K562 (cell line): ENCODE results near the gene PITPNC1. TPM values are rescaled to one million over a fixed set of nuclear protein-coding genes. Genes with fewer than 3 reads are reported as not detected.

Source experiments
- NCOR1 ChIP-seq: fragments of 450-650 bp; IDR thresholded peaks from 2 replicates; pipeline ENCODE4 v1.6.1; 2016; ENCODE audit warnings: mild to moderate bottlenecking, moderate library complexity
- NFE2L1 ChIP-seq: fragments of 450-650 bp; IDR thresholded peaks from 2 replicates; pipeline ENCODE4 v1.6.1; 2016; ENCODE audit warnings: missing genetic modification characterization, low read depth, mild to moderate bottlenecking, missing compliant biosample characterization, moderate library complexity, borderline replicate concordance
- polyA plus RNA-seq, 8 experiments: library from polyadenylated mRNA; depleted of rRNA in 4 of 8; stranded (reverse) in 5 of 8; unstranded in 3 of 8; fragments of >200 nt; fragmentation: Nextera tagmentation in 2 of 8; fragmentation: Illumina TruSeq in 1 of 8; extraction: Ambion mirVana in 2 of 8; extraction: Trizol in 1 of 8; gene quantifications; 2 replicates each; pipeline versions ENCODE4 v1.2.1 to v1.2.3, GENCODE V29; 2011 to 2014; ENCODE audit warnings: inconsistent platforms in 1 of 8, missing spikeins in 1 of 8
- total RNA-seq, 7 experiments: library from RNA; depleted of rRNA in 6 of 7; stranded (reverse); fragments of >200 nt in 6 of 7; fragmentation: Illumina TruSeq in 2 of 7; extraction: Trizol in 2 of 7; gene quantifications; 2 replicates each; pipeline versions ENCODE4 v1.2.1 to v1.2.3, GENCODE V29; 2011 to 2021; ENCODE audit warnings: low replicate concordance in 1 of 7
- TF ChIP-seq, protein P1 (sequence below): fragments of 250-450 bp; sonication (Bioruptor Pico); IDR thresholded peaks from 2 replicates; pipeline ENCODE4 v1.5.0; 2021; ENCODE audit warnings: mild to moderate bottlenecking, moderate library complexity
- TF ChIP-seq, protein P2 (sequence below): fragments of 250-450 bp; sonication (Bioruptor Pico); IDR thresholded peaks from 2 replicates; pipeline ENCODE4 v1.4.0; 2020

The PITPNC1 gene
- total and polyA plus RNA-seq, 9 of the 15 experiments (the other 6 are each of a cell fraction or from before 2014, with no cell fraction given), result 0.11 to 1.1 (median 0.65) TPM

DNA sequence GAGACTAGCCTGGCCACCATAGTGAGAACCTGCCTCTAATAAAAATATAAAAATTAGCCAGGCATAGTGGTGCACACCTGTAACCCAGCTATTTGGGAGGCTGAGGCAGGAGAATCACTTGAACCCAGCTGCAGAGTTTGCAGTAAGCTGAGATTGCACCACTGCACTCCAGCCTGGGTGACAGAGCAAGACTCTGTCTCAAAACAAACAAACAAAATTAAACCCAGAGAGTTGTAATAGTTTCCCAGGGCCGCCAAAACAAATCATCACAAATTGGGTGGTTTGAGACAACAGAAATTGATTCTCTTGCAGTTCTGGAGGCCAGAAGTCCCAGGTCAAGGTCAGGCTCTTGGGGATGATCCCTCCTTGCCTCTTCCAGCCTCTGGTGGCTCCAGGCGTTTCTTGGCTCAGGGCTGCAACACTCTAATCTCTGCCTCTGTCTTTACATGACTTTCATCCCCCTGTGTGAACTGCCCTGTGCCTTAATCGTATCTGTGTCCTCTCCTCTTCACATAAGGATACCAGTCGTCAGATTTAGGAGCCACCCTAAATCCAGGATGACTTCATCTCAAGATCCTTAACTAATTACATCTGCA, 240.3 kb downstream of the PITPNC1 start (continued):
- TF ChIP-seq, protein P1, sequence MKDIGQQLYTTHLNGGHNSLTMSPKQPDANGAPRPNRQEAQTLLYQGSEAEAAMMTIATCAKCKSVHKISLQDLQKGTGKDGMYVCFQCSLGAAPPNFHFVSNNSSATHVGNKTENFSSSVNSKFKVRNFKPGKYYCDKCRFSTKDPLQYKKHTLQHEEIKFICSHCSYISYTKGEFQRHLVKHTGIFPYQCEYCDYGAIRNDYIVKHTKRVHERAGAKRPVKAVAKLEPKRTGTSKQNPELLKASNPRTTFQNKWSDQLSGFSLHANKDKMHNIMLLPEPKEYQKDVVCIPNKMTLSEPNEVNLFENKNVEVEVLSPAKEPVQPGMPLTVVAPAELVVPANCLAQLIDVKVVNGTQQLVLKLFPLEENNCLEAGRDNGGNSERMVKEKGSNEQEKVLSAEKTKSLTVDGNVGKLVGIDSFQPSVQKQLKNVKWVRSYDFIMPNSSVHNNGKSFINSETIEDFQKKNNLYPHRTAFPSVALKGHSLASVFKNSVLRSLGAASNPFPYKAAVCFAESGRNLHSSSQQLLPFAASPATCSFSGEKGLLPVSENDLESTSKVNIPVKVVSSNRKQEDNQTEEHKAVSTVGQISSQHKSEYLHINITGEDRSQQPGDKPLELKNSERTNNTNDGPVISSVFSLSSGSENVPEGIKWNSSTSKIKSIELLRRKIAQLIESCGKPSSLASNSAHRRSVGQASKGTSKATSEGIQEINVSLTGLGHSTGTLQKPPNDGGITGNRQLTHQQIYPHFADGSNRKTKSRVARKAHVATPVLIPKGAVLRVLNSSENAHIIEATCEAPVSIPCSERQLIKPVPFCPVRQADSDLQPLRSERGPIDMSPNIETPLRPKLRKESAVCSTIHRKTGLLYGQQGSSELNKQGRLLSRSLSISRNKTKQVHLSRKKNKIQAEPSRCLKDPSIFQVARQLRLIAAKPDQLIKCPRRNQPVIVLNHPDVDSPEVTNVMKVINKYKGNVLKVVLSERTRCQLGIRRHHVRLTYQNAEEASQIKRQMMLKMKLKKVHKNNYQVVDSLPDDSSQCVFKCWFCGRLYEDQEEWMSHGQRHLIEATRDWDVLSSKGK (CRISPR knock-in tag), result no peak
- TF ChIP-seq, protein P2, sequence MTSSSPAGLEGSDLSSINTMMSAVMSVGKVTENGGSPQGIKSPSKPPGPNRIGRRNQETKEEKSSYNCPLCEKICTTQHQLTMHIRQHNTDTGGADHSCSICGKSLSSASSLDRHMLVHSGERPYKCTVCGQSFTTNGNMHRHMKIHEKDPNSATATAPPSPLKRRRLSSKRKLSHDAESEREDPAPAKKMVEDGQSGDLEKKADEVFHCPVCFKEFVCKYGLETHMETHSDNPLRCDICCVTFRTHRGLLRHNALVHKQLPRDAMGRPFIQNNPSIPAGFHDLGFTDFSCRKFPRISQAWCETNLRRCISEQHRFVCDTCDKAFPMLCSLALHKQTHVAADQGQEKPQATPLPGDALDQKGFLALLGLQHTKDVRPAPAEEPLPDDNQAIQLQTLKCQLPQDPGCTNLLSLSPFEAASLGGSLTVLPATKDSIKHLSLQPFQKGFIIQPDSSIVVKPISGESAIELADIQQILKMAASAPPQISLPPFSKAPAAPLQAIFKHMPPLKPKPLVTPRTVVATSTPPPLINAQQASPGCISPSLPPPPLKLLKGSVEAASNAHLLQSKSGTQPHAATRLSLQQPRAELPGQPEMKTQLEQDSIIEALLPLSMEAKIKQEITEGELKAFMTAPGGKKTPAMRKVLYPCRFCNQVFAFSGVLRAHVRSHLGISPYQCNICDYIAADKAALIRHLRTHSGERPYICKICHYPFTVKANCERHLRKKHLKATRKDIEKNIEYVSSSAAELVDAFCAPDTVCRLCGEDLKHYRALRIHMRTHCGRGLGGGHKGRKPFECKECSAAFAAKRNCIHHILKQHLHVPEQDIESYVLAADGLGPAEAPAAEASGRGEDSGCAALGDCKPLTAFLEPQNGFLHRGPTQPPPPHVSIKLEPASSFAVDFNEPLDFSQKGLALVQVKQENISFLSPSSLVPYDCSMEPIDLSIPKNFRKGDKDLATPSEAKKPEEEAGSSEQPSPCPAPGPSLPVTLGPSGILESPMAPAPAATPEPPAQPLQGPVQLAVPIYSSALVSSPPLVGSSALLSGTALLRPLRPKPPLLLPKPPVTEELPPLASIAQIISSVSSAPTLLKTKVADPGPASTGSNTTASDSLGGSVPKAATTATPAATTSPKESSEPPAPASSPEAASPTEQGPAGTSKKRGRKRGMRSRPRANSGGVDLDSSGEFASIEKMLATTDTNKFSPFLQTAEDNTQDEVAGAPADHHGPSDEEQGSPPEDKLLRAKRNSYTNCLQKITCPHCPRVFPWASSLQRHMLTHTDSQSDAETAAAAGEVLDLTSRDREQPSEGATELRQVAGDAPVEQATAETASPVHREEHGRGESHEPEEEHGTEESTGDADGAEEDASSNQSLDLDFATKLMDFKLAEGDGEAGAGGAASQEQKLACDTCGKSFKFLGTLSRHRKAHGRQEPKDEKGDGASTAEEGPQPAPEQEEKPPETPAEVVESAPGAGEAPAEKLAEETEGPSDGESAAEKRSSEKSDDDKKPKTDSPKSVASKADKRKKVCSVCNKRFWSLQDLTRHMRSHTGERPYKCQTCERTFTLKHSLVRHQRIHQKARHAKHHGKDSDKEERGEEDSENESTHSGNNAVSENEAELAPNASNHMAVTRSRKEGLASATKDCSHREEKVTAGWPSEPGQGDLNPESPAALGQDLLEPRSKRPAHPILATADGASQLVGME (CRISPR knock-in tag), result no peak
- TF ChIP-seq NFE2L1 (tag), result no peak
- TF ChIP-seq NCOR1, result no peak
- TF ChIP-seq, all 486 proteins: peak for 0
